WI38 (cell line): ENCODE data around the gene MARS1.

Experiments
- H3K4me3 ChIP-seq: 2 replicates; pipeline ENCODE4 v1.5.1; 2011; ENCODE audit warnings: low read depth, mild to moderate bottlenecking, control low read depth, low read length
- CTCF ChIP-seq: IDR thresholded peaks from 2 replicates; pipeline ENCODE4 v1.5.1; 2012; ENCODE audit warnings: low read depth, mild to moderate bottlenecking, control low read depth, low read length

MARS1 gene

GRCh38 chr12:57454566-57455373 lies 33.1 kb upstream of the MARS1 start, which contains the start of gene INHBE:
INHBE (plus strand) TSS chr12:57455307; CDS start chr12:57455537, 230 bp downstream.
- H3K4me3 ChIP-seq: peak within 1 kb of the TSS; percentile 22; the same call in 1 of the 2 replicates
- no peak for TF ChIP-seq CTCF

- no peak for TF ChIP-seq CTCF
- peak overlapping the region; percentile 22; the same call in 1 of the 2 replicates for H3K4me3 ChIP-seq
Measured at GRCh38 chr12:57455374-57456144, 32.3 kb upstream of the MARS1 start.

GRCh38 chr12:57456145-57456700 lies 31.6 kb upstream of the MARS1 start:
- TF ChIP-seq CTCF: 0 out of 2 replicates have a peak, but pooled peaks have one; percentile 34
- H3K4me3 ChIP-seq: peak overlapping the region; percentile 22; the same call in 1 of the 2 replicates

GRCh38 chr12:57456737-57457490 lies 31.0 kb upstream of the MARS1 start:
- no peak overlapping the region for H3K4me3 ChIP-seq
- TF ChIP-seq CTCF: no peak

- TF ChIP-seq CTCF: no peak
- peak overlapping the region; percentile 55 for H3K4me3 ChIP-seq
Measured at GRCh38 chr12:57458665-57459054, 29.2 kb upstream of the MARS1 start.

GRCh38 chr12:57459055-57459749 lies 28.7 kb upstream of the MARS1 start:
- peak overlapping the region; percentile 55 for H3K4me3 ChIP-seq
- peak; percentile 67 for TF ChIP-seq CTCF
